Activated CD4-positive, alpha-beta memory T cell treated with anti-CD3 and anti-CD28 coated beads for 36 hours (primary cell): Measurements from ENCODE around the gene MPPE1. TPM values are rescaled to one million over a fixed set of nuclear protein-coding genes. Genes with fewer than 3 reads are reported as not detected.

ENCODE experiments used
- CTCF ChIA-PET: fragments of 350-600 bp; sonication (Branson Sonifier 250); formaldehyde crosslinking; loops from one replicate; lab custom pipeline; 2021; ENCODE audit warnings: antibody characterized with exemption, inconsistent platforms; lab: Charles Lee
- POLR2A ChIA-PET: fragments of 350-600 bp; sonication (Branson Sonifier 250); formaldehyde crosslinking; loops from one replicate; lab custom pipeline; 2021; ENCODE audit warnings: antibody characterized with exemption; lab: Charles Lee
- DNase-seq: peaks from one replicate; pipeline ENCODE4 v3.0.0-alpha.2; 2020
- H3K27ac Mint-ChIP-seq: one replicate; pipeline ENCODE4 v1.8.0; 2021; ENCODE audit warnings: mixed read lengths
- H3K27me3 Mint-ChIP-seq: one replicate; pipeline ENCODE4 v1.8.0; 2021; ENCODE audit warnings: mixed read lengths
- H3K36me3 Mint-ChIP-seq: one replicate; pipeline ENCODE4 v1.8.0; 2021; ENCODE audit warnings: mixed read lengths
- H3K4me1 Mint-ChIP-seq: one replicate; pipeline ENCODE4 v1.8.0; 2021; ENCODE audit warnings: low read depth, mixed read lengths
- H3K4me3 Mint-ChIP-seq: one replicate; pipeline ENCODE4 v1.8.0; 2021; ENCODE audit warnings: mild to moderate bottlenecking, mixed read lengths
- H3K9me3 Mint-ChIP-seq: one replicate; pipeline ENCODE4 v1.8.0; 2021; ENCODE audit warnings: mixed read lengths
- intact Hi-C: fragments of 100-400 bp; cut with micrococcal nuclease; formaldehyde crosslinking; loops from one replicate; pipeline ENCODE4 v1.15.1; 2023
- total RNA-seq, 2 experiments: library from RNA; stranded (reverse); gene quantifications; one replicate each; pipeline ENCODE4 v1.2.3, GENCODE V29; 2021

Gene MPPE1
- total RNA-seq, 2 experiments from 2014 or later = 34.0 to 35.4 TPM

DNA sequence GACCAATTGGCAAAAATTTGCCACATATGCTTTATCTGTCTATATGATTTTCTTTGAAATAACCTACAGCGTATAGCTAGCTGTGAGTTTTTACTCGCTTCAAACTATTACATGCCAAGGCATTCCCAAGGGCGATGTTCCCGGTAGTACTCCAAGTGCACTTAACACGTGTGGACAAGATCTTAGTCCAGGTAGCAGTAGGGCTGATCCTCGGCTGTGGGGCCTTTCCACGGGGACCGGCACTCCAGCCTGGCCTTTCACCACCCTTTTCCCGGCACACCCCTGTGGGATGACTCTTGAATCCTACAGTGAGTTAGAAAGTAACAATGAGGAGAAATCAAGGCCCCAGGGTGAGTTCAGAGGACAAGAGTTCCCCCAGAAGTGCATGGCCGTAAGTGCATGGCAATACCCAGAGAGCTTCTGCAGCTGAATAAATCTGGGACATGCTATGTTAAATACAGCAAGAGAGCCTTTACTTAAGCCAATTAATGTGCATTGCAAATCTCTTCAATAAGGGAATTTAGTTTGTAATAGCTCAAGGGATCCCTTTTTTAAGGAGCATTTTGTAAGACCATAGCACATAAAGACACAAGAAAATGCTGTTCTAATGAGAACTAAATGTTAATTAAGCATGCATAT, 30.5 kb downstream of the MPPE1 start:
- Mint-ChIP-seq H3K9me3 (peaks cover 7% of the 10 kb centered on the region), H3K36me3 (peaks cover 9% of the 10 kb centered on the region), H3K27me3 (no peaks in the 10 kb centered on the region), H3K4me1 (no peaks in the 10 kb centered on the region), H3K27ac (no peak overlapping the region), H3K4me3 (no peak overlapping the region)
- POLR2A ChIA-PET = no interaction called here
- DNase-seq = no peak
- intact Hi-C loops = no loop called here
- CTCF ChIA-PET = interaction anchor here (0.8 kb wide), 1 partner anchor 10 kb away, joined by 3 read pairs; no protein-coding TSS in a partner anchor

DNA sequence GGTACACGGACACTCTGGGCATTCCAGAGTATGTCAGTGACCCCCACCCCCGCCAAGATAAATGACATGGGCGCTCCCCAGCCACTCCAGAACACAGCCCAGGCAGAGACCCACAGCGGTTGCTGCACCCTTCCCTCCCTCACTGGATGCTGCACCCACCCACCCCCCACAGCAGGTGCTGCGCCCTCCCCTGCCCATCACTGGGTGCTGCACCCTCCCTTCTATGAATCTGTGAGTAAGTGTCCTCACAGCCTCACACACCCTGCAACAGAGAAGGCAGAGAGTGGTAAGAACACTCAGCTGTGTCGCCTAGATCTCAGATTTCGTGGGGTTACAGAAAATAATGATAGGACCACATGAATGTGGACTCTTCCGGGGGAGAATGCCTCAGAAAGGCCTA, 33.4 kb downstream of the MPPE1 start:
- CTCF ChIA-PET = no interaction called here
- peaks cover 3% of the 10 kb centered on the region for H3K36me3 Mint-ChIP-seq
- no peak overlapping the region for H3K27ac Mint-ChIP-seq
- intact Hi-C loops = loop anchor here (5.0 kb wide), 1 partner anchor 142 kb away; no protein-coding TSS in a partner anchor
- POLR2A ChIA-PET = no interaction called here
- H3K4me3 Mint-ChIP-seq = no peak overlapping the region
- peaks cover 6% of the 10 kb centered on the region for H3K4me1 Mint-ChIP-seq
- peaks cover 3% of the 10 kb centered on the region for H3K27me3 Mint-ChIP-seq
- DNase-seq = no peak
- peaks cover 7% of the 10 kb centered on the region for H3K9me3 Mint-ChIP-seq

GRCh38 chr18:11873670-11874340, 34.3 kb downstream of the MPPE1 start:
- intact Hi-C loops = loop anchor here (5.0 kb wide), 1 partner anchor 142 kb away; no protein-coding TSS in a partner anchor
- DNase-seq = no peak

DNA sequence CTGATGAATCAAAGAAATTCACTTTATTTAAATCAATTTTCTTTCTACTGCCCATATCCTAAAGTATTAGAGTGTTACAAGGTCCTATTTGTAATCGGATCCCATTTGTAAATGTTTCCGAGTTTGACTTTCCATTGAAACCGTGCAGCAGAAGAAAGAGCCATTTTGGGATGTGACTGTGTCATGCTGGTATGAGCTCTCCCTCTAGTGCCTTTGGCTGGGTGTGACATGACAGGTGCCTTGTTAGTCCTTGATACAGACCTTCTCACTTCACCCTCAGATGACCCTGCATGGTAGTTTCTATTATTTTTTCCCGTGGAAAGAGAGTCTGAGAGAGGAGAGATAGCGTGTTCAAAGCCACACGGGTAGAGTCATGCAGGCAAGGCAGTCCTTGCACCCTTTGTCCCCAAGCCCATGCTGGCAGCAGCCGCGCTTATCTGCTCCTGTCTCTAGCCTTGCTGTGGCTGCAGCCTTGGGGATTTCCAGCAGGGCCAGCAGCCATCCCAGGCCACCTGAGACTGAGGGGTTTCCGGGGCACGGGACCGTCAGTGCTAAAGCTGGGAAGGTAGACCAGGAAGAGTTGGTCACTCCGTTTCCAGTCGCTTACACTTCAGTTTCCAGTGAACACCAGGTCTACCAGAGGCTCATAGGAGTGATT, 35.5 kb downstream of the MPPE1 start:
- Mint-ChIP-seq H3K36me3 (peaks cover 3% of the 10 kb centered on the region), H3K9me3 (peaks cover 7% of the 10 kb centered on the region), H3K27me3 (peaks cover 7% of the 10 kb centered on the region), H3K4me1 (peaks cover 6% of the 10 kb centered on the region), H3K27ac (no peak overlapping the region), H3K4me3 (no peak overlapping the region)
- ChIA-PET CTCF (interaction anchor here (0.6 to 2.3 kb wide), 2 partner anchors 140 to 352 kb away, joined by 4 to 8 read pairs; no protein-coding TSS in a partner anchor), POLR2A (no interaction called here)
- intact Hi-C loops = loop anchor here (5.0 kb wide), 1 partner anchor 140 kb away; no protein-coding TSS in a partner anchor
- DNase-seq = peak; percentile 20

More at GRCh38 chr18:11873670-11874340, 34.3 kb downstream of the MPPE1 start:
- Mint-ChIP-seq H3K27me3 (peaks cover 3% of the 10 kb centered on the region), H3K36me3 (peaks cover 3% of the 10 kb centered on the region), H3K27ac (no peak overlapping the region), H3K4me1 (peaks cover 6% of the 10 kb centered on the region), H3K9me3 (peaks cover 7% of the 10 kb centered on the region), H3K4me3 (no peak overlapping the region)
- CTCF ChIA-PET = no interaction called here
- POLR2A ChIA-PET = no interaction called here

DNA sequence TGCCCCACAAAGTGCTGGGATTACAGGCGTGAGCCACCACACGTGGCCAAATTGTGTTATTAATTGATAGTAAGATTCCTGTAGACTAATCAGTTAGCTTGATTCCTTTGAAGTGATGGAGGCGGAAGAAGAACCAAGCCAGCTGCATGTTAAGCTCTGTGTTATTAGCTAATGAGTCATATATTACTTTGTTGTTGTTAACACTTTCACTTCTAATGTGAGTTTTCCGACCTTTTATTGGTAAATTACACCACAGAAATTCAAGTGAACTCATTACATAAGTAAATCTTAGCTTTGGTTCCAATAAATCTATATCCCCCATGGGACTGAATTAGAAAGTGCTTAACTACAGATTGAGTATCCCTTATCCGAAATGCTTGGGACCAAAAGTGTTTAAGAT, 36.6 kb downstream of the MPPE1 start:
- H3K4me3 Mint-ChIP-seq = no peak overlapping the region
- POLR2A ChIA-PET = interaction anchor here (0.7 kb wide), 1 partner anchor 283 kb away, joined by 3 read pairs; no protein-coding TSS in a partner anchor
- peaks cover 6% of the 10 kb centered on the region for H3K4me1 Mint-ChIP-seq
- peaks cover 3% of the 10 kb centered on the region for H3K36me3 Mint-ChIP-seq
- intact Hi-C loops = loop anchor here (5.0 kb wide), 1 partner anchor 139 kb away; no protein-coding TSS in a partner anchor
- CTCF ChIA-PET = interaction anchor here (0.6 to 2.3 kb wide), 3 partner anchors 11 to 139 kb away, joined by 3 to 8 read pairs (median 3); no protein-coding TSS in a partner anchor
- DNase-seq = peak; percentile 12
- peaks cover 7% of the 10 kb centered on the region for H3K9me3 Mint-ChIP-seq
- no peak overlapping the region for H3K27ac Mint-ChIP-seq
- peaks cover 7% of the 10 kb centered on the region for H3K27me3 Mint-ChIP-seq

DNA sequence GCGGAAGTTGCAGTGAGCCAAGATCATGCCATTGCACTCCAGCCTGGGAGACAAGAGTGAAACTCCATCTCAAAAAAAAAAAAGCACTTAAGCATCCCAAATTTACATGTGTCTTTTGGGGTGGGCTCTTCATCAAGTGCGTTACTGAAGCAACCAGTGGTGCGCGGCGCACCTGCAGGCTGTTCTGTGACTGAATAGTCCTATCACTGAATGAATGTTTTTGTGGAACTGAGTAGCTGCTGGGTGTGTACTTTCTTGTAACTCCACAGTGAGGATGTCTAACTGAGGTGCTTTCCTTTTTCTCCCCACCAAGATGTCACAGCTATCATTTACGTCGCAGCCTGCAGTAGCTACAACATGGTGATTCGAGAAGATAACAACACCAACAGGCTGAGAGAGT, 39.9 kb downstream of the MPPE1 start:
- Mint-ChIP-seq H3K27me3 (peaks cover 12% of the 10 kb centered on the region), H3K4me3 (no peak overlapping the region), H3K9me3 (no peaks in the 10 kb centered on the region), H3K36me3 (no peaks in the 10 kb centered on the region), H3K27ac (no peak overlapping the region), H3K4me1 (peaks cover 6% of the 10 kb centered on the region)
- POLR2A ChIA-PET = no interaction called here
- DNase-seq = no peak
- intact Hi-C loops = no loop called here
- CTCF ChIA-PET = no interaction called here

DNA sequence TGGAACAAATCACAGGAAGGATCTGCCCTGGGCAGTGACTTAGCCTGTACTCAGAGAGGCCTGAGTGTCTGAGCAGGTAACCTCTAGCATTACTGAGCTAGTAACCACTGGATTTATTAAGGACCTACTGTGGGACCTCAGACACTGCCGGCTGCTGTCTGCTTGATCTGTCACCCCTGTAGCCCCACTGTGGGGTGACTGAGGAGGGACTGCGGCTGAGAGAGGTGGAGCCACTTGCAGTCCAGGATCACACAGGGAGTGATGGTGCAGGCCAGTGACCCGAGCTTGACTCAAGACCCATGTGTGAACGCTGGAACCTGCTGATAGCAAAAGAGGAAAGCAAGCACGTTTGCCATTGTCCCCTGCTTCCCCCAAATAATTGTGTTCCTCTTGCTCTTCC, 41.4 kb downstream of the MPPE1 start:
- Mint-ChIP-seq H3K36me3 (no peaks in the 10 kb centered on the region), H3K27me3 (peaks cover 11% of the 10 kb centered on the region), H3K4me1 (peaks cover 5% of the 10 kb centered on the region), H3K4me3 (no peak overlapping the region), H3K27ac (no peak overlapping the region), H3K9me3 (no peaks in the 10 kb centered on the region)
- POLR2A ChIA-PET = no interaction called here
- intact Hi-C loops = no loop called here
- CTCF ChIA-PET = no interaction called here
- DNase-seq = no peak

- peaks cover 10% of the 10 kb centered on the region for H3K27me3 Mint-ChIP-seq
- CTCF ChIA-PET = no interaction called here
- POLR2A ChIA-PET = no interaction called here
- no peak for DNase-seq
- H3K4me1 Mint-ChIP-seq = peaks cover under 1% of the 10 kb centered on the region
- H3K9me3 Mint-ChIP-seq = no peaks in the 10 kb centered on the region
- no peak overlapping the region for H3K27ac Mint-ChIP-seq
- intact Hi-C loops = no loop called here
- H3K4me3 Mint-ChIP-seq = no peak overlapping the region
- H3K36me3 Mint-ChIP-seq = no peaks in the 10 kb centered on the region
These were observed 41.8 kb downstream of the MPPE1 start for GRCh38 chr18:11866329-11866728.

GRCh38 chr18:11865071-11865470, 43.0 kb downstream of the MPPE1 start:
- H3K9me3 Mint-ChIP-seq = no peaks in the 10 kb centered on the region
- H3K4me3 Mint-ChIP-seq = no peak overlapping the region
- peaks cover under 1% of the 10 kb centered on the region for H3K4me1 Mint-ChIP-seq
- no peak for DNase-seq
- H3K27ac Mint-ChIP-seq = no peak overlapping the region
- intact Hi-C loops = no loop called here
- ChIA-PET POLR2A (interaction anchor here (0.6 kb wide), 1 partner anchor 44 kb away, joined by 3 read pairs; no protein-coding TSS in a partner anchor), CTCF (interaction anchor here (1.0 kb wide), 1 partner anchor 130 kb away, joined by 3 read pairs; no protein-coding TSS in a partner anchor)
- H3K36me3 Mint-ChIP-seq = no peaks in the 10 kb centered on the region
- H3K27me3 Mint-ChIP-seq = peaks cover 9% of the 10 kb centered on the region

GRCh38 chr18:11864471-11864870, 43.6 kb downstream of the MPPE1 start:
- ChIA-PET POLR2A (no interaction called here), CTCF (interaction anchor here (1.0 to 1.2 kb wide), 2 partner anchors 73 to 131 kb away, joined by 3 read pairs; no protein-coding TSS in a partner anchor)
- no peak for DNase-seq
- no peak overlapping the region for H3K27ac Mint-ChIP-seq
- peaks cover 3% of the 10 kb centered on the region for H3K4me1 Mint-ChIP-seq
- H3K4me3 Mint-ChIP-seq = no peak overlapping the region
- no peaks in the 10 kb centered on the region for H3K9me3 Mint-ChIP-seq
- intact Hi-C loops = no loop called here
- H3K27me3 Mint-ChIP-seq = peaks cover 9% of the 10 kb centered on the region
- H3K36me3 Mint-ChIP-seq = no peaks in the 10 kb centered on the region

DNA sequence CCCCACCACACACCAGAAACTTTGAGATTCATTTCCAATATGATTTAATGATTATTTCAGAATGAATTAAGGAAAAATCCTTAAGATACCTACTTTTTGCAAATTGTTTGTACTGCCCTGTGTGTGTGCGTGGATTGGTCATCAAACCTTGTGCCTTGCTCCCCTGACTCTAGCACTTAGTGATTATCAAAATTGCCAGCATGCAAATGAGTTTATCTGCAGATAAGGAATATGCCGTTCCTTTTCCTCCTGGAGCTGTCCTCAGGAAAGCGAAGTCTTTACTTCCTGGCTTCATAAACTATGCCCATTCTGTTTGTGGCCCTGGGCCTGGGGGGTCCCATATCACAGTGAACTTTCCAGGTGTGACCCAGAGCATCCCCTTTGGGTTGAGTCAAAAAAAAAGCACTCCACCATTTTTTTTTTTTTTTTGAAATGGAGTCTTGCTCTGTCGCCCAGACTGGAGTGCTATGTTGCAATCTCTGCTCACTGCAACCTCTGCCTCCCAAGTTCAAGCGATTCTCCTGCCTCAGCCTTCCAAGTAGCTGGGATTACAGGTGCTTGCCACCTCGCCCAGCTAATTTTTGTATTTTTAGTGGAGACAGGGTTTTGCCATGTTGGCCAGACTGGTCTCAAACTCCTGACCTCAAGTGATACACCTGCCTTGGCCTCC, 45.5 kb downstream of the MPPE1 start:
- ChIA-PET POLR2A (no interaction called here), CTCF (interaction anchor here (1.1 kb wide), 1 partner anchor 12 kb away, joined by 3 read pairs; no protein-coding TSS in a partner anchor)
- Mint-ChIP-seq H3K36me3 (no peaks in the 10 kb centered on the region), H3K27me3 (peaks cover 5% of the 10 kb centered on the region), H3K27ac (no peak overlapping the region), H3K4me3 (no peak overlapping the region), H3K4me1 (peaks cover 3% of the 10 kb centered on the region), H3K9me3 (no peaks in the 10 kb centered on the region)
- no peak for DNase-seq
- intact Hi-C loops = no loop called here
